Left ventricle myocardium inferior (tissue), 1 donor: ENCODE measurements around the gene ACTR8. TPM values are rescaled to one million over a fixed set of nuclear protein-coding genes. Genes with fewer than 3 reads are reported as not detected.

Experiments used
- DNase-seq: peaks from one replicate; pipeline ENCODE4 v3.0.0-alpha.2; 2020
- H3K27ac ChIP-seq: fragments of 200-600 bp; replicated peaks from 2 replicates; pipeline ENCODE4 v1.8.0; 2021
- H3K27me3 ChIP-seq: fragments of 200-600 bp; 2 replicates; pipeline ENCODE4 v1.8.0; 2021; ENCODE audit warnings: low read depth
- H3K36me3 ChIP-seq: fragments of 200-600 bp; 2 replicates; pipeline ENCODE4 v1.8.0; 2021
- H3K4me1 ChIP-seq: fragments of 200-600 bp; 2 replicates; pipeline ENCODE4 v1.8.0; 2021
- H3K4me3 ChIP-seq: fragments of 200-600 bp; 2 replicates; pipeline ENCODE4 v1.8.0; 2021; ENCODE audit warnings: mild to moderate bottlenecking, moderate library complexity
- H3K9me3 ChIP-seq: fragments of 200-600 bp; replicated peaks from 2 replicates; pipeline ENCODE4 v1.8.0; 2021
- CTCF ChIP-seq: fragments of 200-600 bp; IDR thresholded peaks from 2 replicates; pipeline ENCODE4 v1.8.0; 2021; ENCODE audit warnings: antibody characterized with exemption, mild to moderate bottlenecking, borderline replicate concordance
- intact Hi-C: fragments of 100-400 bp; cut with micrococcal nuclease; formaldehyde crosslinking; loops from one replicate; pipeline ENCODE4 v1.11.0; 2022
- total RNA-seq: library from RNA; stranded (reverse); fragmentation: NEBNext Ultra II Directional; extraction: Animal tissue kit (Norgen Biotek cat#: 25700); gene quantifications from one replicate; pipeline ENCODE4 v1.2.1, GENCODE V29; 2021
- donor health status: DM: no; HTN: yes; CAD: no; lungs with severe emphysema.

The ACTR8 gene
- total RNA-seq, 1 donor from 2014 or later, result 33.2 TPM

GRCh38 chr3:53833700-53834099 is 48.3 kb downstream of the ACTR8 start:
- Histone ChIP-seq H3K4me3 (no peak overlapping the region), H3K36me3 (no peaks in the 10 kb centered on the region), H3K4me1 (no peaks in the 10 kb centered on the region), H3K27ac (no peak overlapping the region), H3K9me3 (no peaks in the 10 kb centered on the region), H3K27me3 (no peaks in the 10 kb centered on the region)
- intact Hi-C loops, result no loop called here
- DNase-seq, result no peak
- TF ChIP-seq CTCF, result no peak

GRCh38 chr3:53833053-53833645 is 48.8 kb downstream of the ACTR8 start:
- TF ChIP-seq CTCF, result no peak
- no peak overlapping the region for H3K4me3 ChIP-seq
- no peak for DNase-seq
- no peaks in the 10 kb centered on the region for H3K4me1 ChIP-seq
- H3K9me3 ChIP-seq, result no peaks in the 10 kb centered on the region
- H3K36me3 ChIP-seq, result no peaks in the 10 kb centered on the region
- H3K27me3 ChIP-seq, result no peaks in the 10 kb centered on the region
- intact Hi-C loops, result no loop called here
- H3K27ac ChIP-seq, result no peak overlapping the region

GRCh38 chr3:53830944-53831343 is 51.0 kb downstream of the ACTR8 start:
- DNase-seq, result no peak
- Histone ChIP-seq H3K27ac (no peak overlapping the region), H3K27me3 (no peaks in the 10 kb centered on the region), H3K36me3 (no peaks in the 10 kb centered on the region), H3K4me1 (no peaks in the 10 kb centered on the region), H3K9me3 (no peaks in the 10 kb centered on the region), H3K4me3 (no peak overlapping the region)
- intact Hi-C loops, result no loop called here
- TF ChIP-seq CTCF, result no peak

- H3K27me3 ChIP-seq, result no peaks in the 10 kb centered on the region
- no peaks in the 10 kb centered on the region for H3K9me3 ChIP-seq
- no peak overlapping the region for H3K4me3 ChIP-seq
- TF ChIP-seq CTCF, result no peak
- DNase-seq, result no peak
- intact Hi-C loops, result no loop called here
- H3K27ac ChIP-seq, result no peak overlapping the region
- H3K4me1 ChIP-seq, result no peaks in the 10 kb centered on the region
- no peaks in the 10 kb centered on the region for H3K36me3 ChIP-seq
Observed at GRCh38 chr3:53829605-53830004, 52.3 kb downstream of the ACTR8 start.

GRCh38 chr3:53828581-53828980 is 53.4 kb downstream of the ACTR8 start:
- Histone ChIP-seq H3K36me3 (no peaks in the 10 kb centered on the region), H3K27ac (no peak overlapping the region), H3K9me3 (no peaks in the 10 kb centered on the region), H3K27me3 (no peaks in the 10 kb centered on the region), H3K4me3 (no peak overlapping the region), H3K4me1 (no peaks in the 10 kb centered on the region)
- intact Hi-C loops, result no loop called here
- TF ChIP-seq CTCF, result no peak
- no peak for DNase-seq
